GM21515 (cell line): ENCODE data around the gene RTL5.
A peak's percentile ranks its signal among the peaks of the same experiment; 100 is the strongest.
"Not testable (repeated sequence)": the region's sequence is repeated elsewhere in the genome, so short reads cannot be mapped to it uniquely, and the experiment has no call there.

Experiments
- ATAC-seq: cut with Tn5 transposase; IDR thresholded peaks from one replicate; pipeline ENCODE4 v1.9.1; 2021; ENCODE audit not compliant: unreplicated experiment

Gene RTL5

DNA sequence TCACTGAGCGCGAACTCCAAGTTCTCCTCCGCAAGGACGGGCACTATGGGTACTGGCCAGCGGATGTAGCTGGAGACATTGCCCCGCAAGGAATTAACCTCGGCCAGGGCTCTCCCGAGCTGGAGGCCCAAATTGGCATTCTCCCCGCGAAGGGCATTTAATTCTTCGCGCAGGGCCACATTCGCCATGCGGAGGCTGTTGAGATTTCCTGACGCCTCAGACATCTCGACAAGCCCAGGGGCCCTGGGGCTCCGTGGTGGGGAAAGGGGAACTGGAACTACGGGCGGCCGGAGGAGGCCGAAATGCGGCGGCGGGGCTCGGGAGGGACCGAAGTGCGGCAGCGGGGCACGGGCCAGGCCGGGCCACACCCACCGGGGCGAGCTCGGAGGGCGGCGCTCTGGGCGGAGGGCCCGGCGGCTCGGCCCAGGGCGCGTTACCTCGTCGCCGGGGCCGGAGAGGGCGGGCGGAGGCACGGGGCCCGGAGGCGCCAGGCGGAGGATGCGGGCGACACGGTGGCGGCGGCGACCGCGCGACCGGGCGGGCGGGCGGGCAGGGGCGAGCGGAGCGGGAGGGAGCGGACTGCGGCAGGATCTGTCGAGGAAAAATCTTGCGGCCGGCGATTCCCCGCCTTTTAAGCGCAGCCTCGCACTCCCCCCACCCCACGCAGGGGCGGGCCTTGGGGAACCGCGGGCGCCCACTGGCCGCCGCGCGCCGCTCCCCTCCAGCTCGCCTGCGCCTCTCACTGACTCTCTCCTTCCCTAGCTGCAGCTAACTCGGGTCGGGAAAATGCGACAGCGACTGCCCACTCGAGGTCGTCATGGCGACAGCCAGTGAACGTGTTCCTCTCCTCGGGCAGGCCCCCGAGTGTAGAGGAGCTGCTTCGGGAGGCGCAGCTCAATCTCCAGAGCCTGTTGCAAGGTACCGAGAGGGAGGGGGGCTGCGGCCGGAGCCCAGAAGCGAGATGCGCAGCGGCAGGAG lies at the start of gene RTL5:
Gene RTL5, minus strand, starts transcription at position 599 of the 978 bp plus-strand sequence.
- peak; percentile 70 for ATAC-seq

GRCh38 chrX:72180539-72180938 lies 48.8 kb upstream of the RTL5 start:
- ATAC-seq, result no peak

- no peak for ATAC-seq
These were observed 45.3 kb upstream of the RTL5 start for GRCh38 chrX:72176981-72177380.

GRCh38 chrX:72176289-72176688 lies 44.6 kb upstream of the RTL5 start:
- not testable (repeated sequence) for ATAC-seq

GRCh38 chrX:72169008-72169728 lies 37.5 kb upstream of the RTL5 start:
- no peak for ATAC-seq

GRCh38 chrX:72165551-72165950 lies 33.8 kb upstream of the RTL5 start:
- ATAC-seq, result no peak

GRCh38 chrX:72159769-72160168 lies 28.1 kb upstream of the RTL5 start:
- no peak for ATAC-seq

DNA sequence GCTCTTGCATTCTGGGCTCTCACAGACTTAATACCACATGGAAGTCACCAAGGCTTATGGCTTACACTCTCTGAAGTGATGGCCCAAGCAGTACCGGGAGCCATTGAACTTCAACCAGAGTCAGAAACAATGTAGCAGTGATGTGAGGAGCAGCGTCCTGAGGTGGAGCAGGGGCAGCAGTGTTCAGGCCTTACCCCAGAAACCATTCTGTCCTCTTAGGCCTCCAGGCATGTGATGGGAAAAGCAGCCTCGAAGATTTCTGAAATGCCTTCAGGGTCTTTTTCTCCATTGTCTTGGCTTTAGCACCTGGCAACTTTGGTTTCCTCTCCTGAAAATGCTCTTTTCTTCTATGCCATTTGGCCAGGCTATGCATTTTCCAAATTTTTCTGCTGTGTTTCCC lies 27.1 kb upstream of the RTL5 start:
- no peak for ATAC-seq

- ATAC-seq, result no peak
These were observed 14.8 kb upstream of the RTL5 start for GRCh38 chrX:72146527-72146926.

GRCh38 chrX:72145181-72145580 lies 13.5 kb upstream of the RTL5 start:
- no peak for ATAC-seq

DNA sequence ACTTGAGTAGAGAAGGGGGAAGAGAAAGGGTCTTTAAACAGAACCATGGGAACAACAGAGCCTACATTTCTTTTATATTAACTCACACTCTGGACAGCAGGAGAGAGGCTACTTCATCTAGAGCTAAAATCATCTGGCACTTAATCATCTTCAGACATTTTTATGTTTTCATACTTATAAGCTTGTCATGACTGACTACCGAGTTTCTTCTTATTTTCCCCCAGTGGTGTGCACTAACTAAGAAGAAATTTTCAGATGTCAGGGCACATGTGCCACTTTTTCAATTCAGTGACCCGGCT lies 11.8 kb upstream of the RTL5 start:
- ATAC-seq, result no peak

DNA sequence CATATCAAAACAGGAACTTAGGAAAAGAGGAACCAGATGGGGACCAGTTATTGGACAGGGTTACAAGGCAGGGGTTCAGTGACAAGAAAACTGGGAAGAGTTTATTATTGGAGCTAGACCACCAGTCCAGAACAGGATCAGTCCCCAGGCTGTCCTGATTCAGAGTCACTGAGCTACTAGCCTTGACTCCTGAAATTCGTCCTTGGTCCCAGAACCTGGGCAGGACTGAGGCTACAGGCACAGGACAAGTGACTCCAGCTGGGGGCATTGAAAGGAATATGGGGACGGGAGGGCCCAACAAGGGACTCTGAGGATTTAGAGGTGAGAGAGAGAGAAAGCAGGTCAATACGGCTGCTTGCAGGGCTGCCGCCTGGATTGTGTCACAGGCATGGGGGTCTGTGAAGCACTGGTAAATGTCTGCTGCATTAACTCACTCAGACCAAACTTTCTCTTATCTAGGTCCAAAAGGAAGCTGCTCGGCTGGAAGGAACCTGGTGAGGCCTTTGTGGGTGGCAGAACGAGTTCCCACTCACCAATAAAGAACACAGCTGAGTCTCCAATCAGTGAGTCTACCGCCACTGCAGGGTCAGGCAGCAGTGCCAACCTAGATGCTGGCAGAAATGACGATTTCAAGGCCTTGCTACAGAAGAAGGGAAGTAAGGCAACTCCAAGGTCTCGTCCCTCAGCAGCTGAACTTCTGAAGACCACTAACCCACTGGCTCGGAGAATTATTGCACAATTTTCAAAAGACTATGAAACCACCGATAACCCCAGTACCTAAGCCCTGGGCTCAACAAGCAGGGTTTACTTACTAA lies 11.3 kb upstream of the RTL5 start:
- ATAC-seq, result no peak

- ATAC-seq, result no peak
These were observed 10.5 kb upstream of the RTL5 start for GRCh38 chrX:72142094-72142793.

GRCh38 chrX:72141372-72142004 lies 9.8 kb upstream of the RTL5 start:
- peak; percentile 67 for ATAC-seq

GRCh38 chrX:72139538-72139937 lies 7.8 kb upstream of the RTL5 start:
- ATAC-seq, result no peak

GRCh38 chrX:72137846-72138495 lies 6.3 kb upstream of the RTL5 start:
- no peak for ATAC-seq

DNA sequence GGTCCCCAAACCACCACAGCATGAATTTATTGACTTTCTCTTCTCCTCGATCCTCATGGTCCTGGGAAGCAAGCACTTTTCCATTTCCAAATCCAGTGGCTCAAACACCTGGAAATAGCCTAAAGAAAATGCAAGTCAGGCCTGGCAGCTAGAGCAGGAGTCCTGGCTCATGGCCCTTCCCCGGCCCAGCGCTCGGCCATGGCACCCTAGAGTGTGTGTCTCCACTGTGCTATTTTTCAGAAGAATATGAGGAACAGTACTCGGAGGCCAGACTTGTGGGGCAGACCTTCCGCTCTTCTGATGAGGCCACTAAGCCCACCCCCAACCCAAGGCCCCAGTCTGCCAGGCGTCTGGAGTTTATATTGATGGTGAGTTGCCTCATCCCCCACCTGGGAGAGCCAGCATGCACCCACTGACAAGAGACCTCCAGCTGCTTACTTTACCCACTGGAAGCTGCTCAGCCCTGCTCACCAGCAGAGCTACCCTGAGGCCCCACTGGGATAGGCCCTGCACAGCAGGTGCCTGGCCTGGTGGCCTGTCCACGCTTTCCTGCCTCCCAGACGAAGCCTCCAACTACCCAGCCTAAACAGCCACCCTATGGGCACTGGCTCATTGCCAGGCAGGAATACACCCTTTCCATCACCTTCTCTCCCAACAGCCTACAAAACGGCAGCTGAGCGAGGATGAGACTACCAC lies 2.3 kb upstream of the RTL5 start:
- ATAC-seq, result no peak

DNA sequence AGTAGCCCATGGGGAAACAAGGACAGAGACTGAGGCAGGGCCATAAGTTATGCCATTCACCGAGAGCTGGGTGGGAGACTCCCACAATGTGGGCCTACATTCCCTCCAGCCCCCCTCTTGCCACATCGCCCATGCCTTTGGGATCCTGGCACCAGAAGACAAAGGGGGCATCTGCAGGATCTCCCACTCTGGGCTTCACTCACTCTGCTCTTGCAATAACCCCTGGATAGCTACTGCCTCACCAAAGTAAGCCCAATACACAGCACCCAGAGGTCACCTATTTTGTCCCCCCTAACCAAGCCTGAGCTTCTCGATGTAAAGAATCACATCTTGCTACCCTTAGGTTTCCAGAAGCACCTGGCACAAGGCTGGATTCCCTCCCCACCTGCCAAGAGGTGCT lies 741 bp upstream of the RTL5 start:
- ATAC-seq, result no peak

GRCh38 chrX:72130762-72131250 lies 909 bp downstream of the RTL5 start:
- ATAC-seq, result no peak
